ENCODE data around the gene DUOX1.

DUOX1 gene

GRCh38 chr15:45111390-45112142 lies 18.2 kb upstream of the DUOX1 start:
- no peak overlapping the region for H3K4me2 ChIP-seq (ENCODE audit: low read length)
- H3K4me3 ChIP-seq (ENCODE audit: low read length) = no peak overlapping the region
- TF ChIP-seq CTCF (IDR thresholded peaks at IDR 0.05; ENCODE audit: low read depth, low read length) = no peak
- no peak for TF ChIP-seq EZH2phosphoT487 (IDR thresholded peaks at IDR 0.05; ENCODE audit: low read depth)
- no peak overlapping the region for H3K9ac ChIP-seq (ENCODE audit: low read length)
- no peaks in the 10 kb centered on the region for H3K27me3 ChIP-seq (ENCODE audit: low read depth, low read length)
- H3K4me1 ChIP-seq (ENCODE audit: low read length) = no peaks in the 10 kb centered on the region
- H4K20me1 ChIP-seq (ENCODE audit: insufficient read depth, low read length) = no peaks in the 10 kb centered on the region
- no peaks in the 10 kb centered on the region for H3K9me3 ChIP-seq (ENCODE audit: insufficient read depth, low read length)
- no peaks in the 10 kb centered on the region for H3K36me3 ChIP-seq (replicated peaks; ENCODE audit: low read depth, low read length)
- no peak overlapping the region for H2AFZ ChIP-seq (ENCODE audit: low read depth, low read length)
- no peak overlapping the region for H3K27ac ChIP-seq (ENCODE audit: low read length)
- H3K79me2 ChIP-seq (ENCODE audit: low read length) = no peaks in the 10 kb centered on the region

- Histone ChIP-seq H3K4me2 (ENCODE audit: low read length) (no peak overlapping the region), H2AFZ (ENCODE audit: low read depth, low read length) (no peak overlapping the region), H3K79me2 (ENCODE audit: low read length) (no peaks in the 10 kb centered on the region), H3K9ac (ENCODE audit: low read length) (no peak overlapping the region), H3K9me3 (ENCODE audit: insufficient read depth, low read length) (no peaks in the 10 kb centered on the region), H3K36me3 (replicated peaks; ENCODE audit: low read depth, low read length) (no peaks in the 10 kb centered on the region), H4K20me1 (ENCODE audit: insufficient read depth, low read length) (no peaks in the 10 kb centered on the region), H3K4me1 (ENCODE audit: low read length) (no peaks in the 10 kb centered on the region), H3K4me3 (ENCODE audit: low read length) (no peak overlapping the region), H3K27me3 (ENCODE audit: low read depth, low read length) (no peaks in the 10 kb centered on the region), H3K27ac (ENCODE audit: low read length) (no peak overlapping the region)
- TF ChIP-seq CTCF (IDR thresholded peaks at IDR 0.05; ENCODE audit: low read depth, low read length) = no peak
- no peak for TF ChIP-seq EZH2phosphoT487 (IDR thresholded peaks at IDR 0.05; ENCODE audit: low read depth)
Observed at GRCh38 chr15:45112143-45112590, 17.6 kb upstream of the DUOX1 start.

- no peak overlapping the region for H3K4me3 ChIP-seq (ENCODE audit: low read length)
- H3K4me2 ChIP-seq (ENCODE audit: low read length) = no peak overlapping the region
- no peaks in the 10 kb centered on the region for H3K36me3 ChIP-seq (replicated peaks; ENCODE audit: low read depth, low read length)
- no peak overlapping the region for H3K27ac ChIP-seq (ENCODE audit: low read length)
- no peak overlapping the region for H3K9ac ChIP-seq (ENCODE audit: low read length)
- H3K9me3 ChIP-seq (ENCODE audit: insufficient read depth, low read length) = no peaks in the 10 kb centered on the region
- H4K20me1 ChIP-seq (ENCODE audit: insufficient read depth, low read length) = no peaks in the 10 kb centered on the region
- no peaks in the 10 kb centered on the region for H3K27me3 ChIP-seq (ENCODE audit: low read depth, low read length)
- H3K4me1 ChIP-seq (ENCODE audit: low read length) = no peaks in the 10 kb centered on the region
- no peak for TF ChIP-seq EZH2phosphoT487 (IDR thresholded peaks at IDR 0.05; ENCODE audit: low read depth)
- TF ChIP-seq CTCF (IDR thresholded peaks at IDR 0.05; ENCODE audit: low read depth, low read length) = no peak
- H2AFZ ChIP-seq (ENCODE audit: low read depth, low read length) = no peak overlapping the region
- no peaks in the 10 kb centered on the region for H3K79me2 ChIP-seq (ENCODE audit: low read length)
Observed at GRCh38 chr15:45112591-45113379, 17.0 kb upstream of the DUOX1 start.

GRCh38 chr15:45113380-45113990 lies 16.3 kb upstream of the DUOX1 start:
- no peak overlapping the region for H3K9ac ChIP-seq (ENCODE audit: low read length)
- H2AFZ ChIP-seq (ENCODE audit: low read depth, low read length) = no peak overlapping the region
- H3K27ac ChIP-seq (ENCODE audit: low read length) = no peak overlapping the region
- H3K9me3 ChIP-seq (ENCODE audit: insufficient read depth, low read length) = no peaks in the 10 kb centered on the region
- no peaks in the 10 kb centered on the region for H3K27me3 ChIP-seq (ENCODE audit: low read depth, low read length)
- no peaks in the 10 kb centered on the region for H3K36me3 ChIP-seq (replicated peaks; ENCODE audit: low read depth, low read length)
- TF ChIP-seq CTCF (IDR thresholded peaks at IDR 0.05; ENCODE audit: low read depth, low read length) = no peak
- TF ChIP-seq EZH2phosphoT487 (IDR thresholded peaks at IDR 0.05; ENCODE audit: low read depth) = no peak
- H3K79me2 ChIP-seq (ENCODE audit: low read length) = no peaks in the 10 kb centered on the region
- H3K4me3 ChIP-seq (ENCODE audit: low read length) = no peak overlapping the region
- H3K4me2 ChIP-seq (ENCODE audit: low read length) = no peak overlapping the region
- H3K4me1 ChIP-seq (ENCODE audit: low read length) = no peaks in the 10 kb centered on the region
- no peaks in the 10 kb centered on the region for H4K20me1 ChIP-seq (ENCODE audit: insufficient read depth, low read length)
